ENCODE data around the gene RSRC1.
"Not testable (repeated sequence)": the region's sequence is repeated elsewhere in the genome, so short reads cannot be mapped to it uniquely, and the experiment has no call there.

RSRC1 gene

DNA sequence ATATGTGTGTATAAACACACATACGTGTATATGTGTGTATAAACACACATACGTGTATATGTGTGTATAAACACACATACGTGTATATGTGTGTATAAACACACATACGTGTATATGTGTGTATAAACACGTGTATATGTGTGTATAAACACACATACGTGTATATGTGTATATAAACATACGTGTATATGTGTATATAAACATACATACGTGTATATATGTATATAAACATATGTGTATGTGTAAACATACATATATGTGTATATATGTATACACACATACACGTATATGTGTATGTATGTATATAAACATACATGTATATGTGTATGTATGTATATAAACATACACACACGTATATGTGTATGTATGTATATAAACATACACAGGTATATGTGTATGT lies 119.1 kb downstream of the RSRC1 start:
- DNase-seq (ENCODE audit: low spot score), result not testable (repeated sequence)

DNA sequence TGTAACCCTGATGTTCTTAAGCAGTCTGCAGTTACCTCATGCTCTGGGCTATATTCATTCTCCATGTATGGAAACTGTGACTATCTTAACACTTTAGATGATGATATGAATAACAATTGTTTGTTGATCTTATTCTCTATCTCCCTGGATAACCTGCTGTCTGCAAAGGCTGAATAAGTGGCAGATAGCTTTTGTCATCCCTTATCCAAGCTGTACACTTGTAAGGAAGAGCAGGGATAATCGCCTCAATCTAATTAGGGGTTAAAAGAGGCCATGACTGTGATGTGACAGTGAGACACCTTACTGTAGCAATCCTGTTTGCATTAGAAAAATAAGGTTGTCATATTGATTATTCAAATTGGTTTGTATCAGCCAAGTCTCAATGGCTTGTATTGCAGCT lies 123.9 kb downstream of the RSRC1 start:
- DNase-seq (ENCODE audit: low spot score), result no peak

DNA sequence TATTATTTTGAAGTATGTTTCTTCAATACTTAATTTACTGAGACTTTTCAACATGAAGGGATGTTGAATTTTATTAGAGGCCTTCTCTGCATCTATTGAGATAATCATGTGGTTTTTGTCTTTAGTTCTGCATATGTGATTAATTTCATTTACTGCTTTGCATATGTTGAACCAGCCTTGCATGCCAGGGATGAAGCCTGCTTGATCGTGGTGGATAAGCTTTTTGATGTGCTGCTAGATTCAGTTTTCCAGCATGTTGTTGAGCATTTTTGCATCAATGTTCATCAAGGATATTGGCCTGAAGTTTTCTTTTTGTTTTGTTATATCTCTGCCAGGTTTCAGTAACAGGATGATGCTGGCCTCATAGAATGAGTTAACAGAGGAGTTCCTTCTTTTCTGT lies 134.4 kb downstream of the RSRC1 start:
- DNase-seq (ENCODE audit: low spot score), result no peak

DNA sequence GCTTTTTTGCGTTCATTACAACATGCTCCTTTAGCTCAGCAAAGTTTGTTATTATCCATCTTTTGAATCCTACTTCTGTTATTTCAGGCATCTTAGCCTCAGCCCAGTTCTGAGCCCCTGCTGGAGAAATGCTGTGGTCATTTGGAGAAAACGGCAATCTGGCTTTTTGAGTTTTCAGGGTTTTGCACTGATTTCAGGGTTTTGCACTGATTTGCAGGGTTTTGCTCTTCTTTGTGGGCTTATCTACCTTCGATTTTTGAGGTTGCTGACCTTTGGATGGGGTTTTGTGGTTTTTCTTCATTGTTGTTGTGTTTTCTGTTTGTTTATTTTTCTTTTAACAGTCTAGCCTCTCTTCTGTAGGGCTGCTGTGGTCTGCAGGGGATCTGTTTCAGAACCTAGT lies 137.4 kb downstream of the RSRC1 start:
- no peak for DNase-seq (ENCODE audit: low spot score)

DNA sequence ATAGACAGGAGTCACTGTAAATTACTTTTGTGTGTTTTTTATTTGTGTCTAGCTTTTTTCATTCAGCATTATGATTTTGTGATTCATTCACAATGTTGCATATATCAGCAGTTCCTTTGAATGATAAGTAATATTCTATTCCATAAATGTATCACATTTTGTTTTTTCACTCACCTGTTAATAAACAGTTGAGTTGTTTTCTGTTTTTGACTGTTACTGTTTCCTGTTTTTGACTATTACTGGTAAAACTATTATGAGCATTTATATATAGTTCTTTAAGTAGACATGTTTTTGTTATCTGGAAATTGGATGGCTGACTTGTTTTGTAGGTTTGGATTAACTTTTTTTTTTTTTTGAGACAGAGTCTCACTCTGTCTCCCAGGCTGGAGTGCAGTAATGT lies 138.4 kb downstream of the RSRC1 start:
- no peak for DNase-seq (ENCODE audit: low spot score)

DNA sequence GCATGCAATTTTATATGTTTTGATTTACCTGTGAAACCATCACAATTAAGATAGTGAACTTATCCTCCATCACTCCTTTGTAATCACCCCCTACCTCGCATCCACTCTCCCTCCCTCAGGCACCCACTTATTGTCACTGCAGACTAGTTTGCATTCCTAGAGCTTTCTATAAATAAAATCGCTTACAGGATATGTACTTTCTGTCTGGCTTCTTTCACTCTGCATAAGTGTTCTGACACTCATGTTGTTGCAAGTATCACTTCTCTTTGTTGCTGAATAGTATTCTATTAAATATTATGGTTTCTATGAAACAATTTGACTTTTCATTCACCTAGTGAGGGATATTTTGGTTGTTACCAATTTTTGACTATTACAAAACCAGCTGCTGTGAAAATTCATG lies 139.3 kb downstream of the RSRC1 start:
- no peak for DNase-seq (ENCODE audit: low spot score)

DNA sequence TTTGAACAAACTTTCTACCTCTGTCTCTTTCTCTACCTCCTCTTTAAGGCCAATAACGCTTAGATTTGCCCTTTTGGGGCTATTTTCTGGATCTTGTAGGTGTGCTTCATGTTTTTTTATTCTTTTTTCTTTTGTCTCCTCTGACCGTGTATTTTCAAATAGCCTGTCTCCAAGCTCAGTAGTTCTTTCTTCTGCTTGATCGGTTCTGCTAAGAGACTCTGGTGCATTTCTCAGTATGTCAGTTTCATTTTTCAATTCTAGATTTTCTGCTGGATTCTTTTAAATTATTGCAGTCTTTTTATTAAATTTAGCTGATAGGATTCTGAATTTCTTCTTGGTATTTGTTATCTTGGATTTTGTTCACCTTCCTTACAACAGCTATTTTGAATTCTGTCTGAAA lies 148.7 kb downstream of the RSRC1 start:
- no peak for DNase-seq (ENCODE audit: low spot score)

DNA sequence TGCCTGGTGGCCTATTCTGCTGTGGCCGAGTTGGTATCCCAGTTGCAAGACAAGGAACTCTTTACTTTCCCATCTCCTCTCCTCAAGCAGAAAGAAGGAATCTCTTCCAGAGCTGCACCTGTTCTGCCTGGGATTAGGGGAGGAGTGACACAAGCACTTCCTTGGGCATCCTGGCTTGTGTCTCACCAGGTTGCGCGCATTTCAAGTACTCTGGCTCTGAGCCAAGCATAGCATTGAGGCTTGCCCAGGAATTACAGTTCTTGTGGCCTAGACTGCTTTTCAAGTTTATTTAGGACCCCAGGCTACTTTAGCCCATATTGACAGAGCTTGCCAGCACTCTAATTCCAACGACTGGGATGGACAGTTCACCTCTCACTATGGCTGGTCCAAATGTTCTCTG lies 150.5 kb downstream of the RSRC1 start:
- no peak for DNase-seq (ENCODE audit: low spot score)

DNA sequence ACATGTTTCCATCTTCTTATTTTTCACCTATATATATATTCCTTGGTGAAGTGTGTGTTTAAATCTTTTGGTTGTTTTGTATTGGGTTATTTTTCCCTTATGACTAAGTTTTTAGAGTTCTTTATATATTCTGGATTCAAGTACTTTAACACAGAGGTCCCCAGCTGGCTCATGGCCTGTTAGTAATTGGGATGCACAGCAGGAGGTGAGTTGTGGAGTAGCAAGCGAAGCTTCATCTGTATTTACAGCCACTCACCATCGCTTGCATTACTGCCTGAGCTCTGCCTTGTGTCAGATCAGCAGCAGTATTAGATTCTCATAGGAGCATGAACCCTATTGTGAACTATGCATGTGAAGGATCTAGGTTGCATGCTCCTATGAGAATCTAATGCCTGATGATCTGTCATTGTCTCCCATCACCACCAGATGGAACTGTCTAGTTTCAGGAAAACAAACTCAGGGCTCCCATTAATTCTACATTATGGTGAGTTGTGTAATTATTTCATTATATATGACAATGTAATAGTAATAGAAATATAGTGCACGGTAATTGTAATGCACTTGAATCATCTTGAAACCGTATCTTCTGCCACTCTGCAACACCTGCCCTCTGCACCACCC lies 151.6 kb downstream of the RSRC1 start:
- DNase-seq (ENCODE audit: low spot score), result no peak

DNA sequence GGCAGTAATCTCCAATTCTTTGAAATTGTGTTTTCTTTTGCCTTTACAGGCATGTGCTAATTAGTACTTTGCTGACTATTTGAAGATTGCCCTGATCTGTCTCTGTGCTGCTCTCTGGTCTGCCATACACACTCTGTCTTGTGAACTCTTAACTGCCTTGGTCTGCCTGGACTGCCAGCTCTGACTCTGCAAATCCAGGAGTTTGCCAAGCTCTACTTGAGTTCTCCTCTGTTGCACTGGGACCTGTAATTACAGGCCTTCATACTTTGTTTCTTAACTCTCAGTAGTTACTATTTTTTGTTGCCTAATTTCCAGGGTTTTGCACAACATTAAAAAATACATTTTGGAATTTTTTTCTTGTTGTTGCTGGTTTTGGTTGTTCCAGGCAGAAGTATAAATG lies 155.0 kb downstream of the RSRC1 start:
- DNase-seq (ENCODE audit: low spot score), result no peak

DNA sequence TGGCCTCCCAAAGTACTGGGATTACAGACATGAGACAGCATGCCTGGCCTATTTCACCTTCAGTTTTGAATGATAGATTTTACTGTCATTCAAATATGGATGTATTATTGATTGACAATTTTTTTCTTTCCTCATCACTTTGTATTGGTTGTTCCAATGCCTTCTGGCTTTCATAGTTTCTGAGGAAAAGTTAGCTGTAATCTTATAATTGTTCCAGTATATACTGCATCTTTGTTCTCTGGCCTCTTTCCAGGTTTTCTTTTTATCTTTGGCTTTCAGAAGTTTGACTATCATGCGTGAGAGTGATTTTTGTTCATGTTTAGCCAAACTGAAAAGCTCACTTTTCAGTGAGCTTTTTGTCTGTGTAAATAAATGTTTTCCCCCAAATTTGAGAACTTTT lies 157.1 kb downstream of the RSRC1 start:
- DNase-seq (ENCODE audit: low spot score), result no peak

DNA sequence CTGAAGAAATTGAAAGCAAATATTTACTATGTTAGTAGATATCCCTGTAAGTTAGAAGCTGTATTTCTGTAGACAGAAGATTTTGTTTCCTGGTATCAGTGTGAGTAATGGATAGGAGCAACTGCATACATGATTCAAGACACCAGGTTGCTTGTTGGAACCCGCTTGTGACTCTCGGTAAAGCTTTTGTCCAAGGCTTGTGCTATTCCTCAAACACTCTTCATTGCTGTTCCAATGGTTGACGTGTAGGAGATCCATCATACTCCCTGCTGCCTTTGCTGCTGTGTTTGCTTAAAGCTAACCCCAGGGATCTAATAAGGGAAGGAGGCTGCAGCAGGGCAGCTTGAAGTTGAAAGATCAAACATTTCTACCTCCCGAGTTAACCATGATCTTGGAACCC lies 160.1 kb downstream of the RSRC1 start:
- DNase-seq (ENCODE audit: low spot score), result no peak

DNA sequence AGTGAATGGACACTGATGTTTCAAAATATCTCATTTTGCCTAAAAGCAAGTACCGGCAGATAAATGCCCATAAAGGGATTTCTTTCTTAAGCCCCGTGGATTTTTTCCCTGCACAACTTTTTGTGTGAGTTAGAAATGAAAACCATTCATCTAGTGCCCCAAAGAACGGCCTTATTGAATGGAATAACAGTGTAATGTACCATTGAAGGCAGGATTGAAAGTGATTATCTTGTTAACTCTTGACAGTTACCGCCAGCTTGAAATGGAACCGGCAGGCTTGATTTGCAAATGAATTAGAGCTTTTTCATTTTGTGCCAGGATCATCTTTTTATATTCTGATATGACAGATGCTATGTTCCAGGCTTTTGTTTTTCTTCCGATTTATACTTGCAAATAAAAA lies 162.2 kb downstream of the RSRC1 start:
- no peak for DNase-seq (ENCODE audit: low spot score)

DNA sequence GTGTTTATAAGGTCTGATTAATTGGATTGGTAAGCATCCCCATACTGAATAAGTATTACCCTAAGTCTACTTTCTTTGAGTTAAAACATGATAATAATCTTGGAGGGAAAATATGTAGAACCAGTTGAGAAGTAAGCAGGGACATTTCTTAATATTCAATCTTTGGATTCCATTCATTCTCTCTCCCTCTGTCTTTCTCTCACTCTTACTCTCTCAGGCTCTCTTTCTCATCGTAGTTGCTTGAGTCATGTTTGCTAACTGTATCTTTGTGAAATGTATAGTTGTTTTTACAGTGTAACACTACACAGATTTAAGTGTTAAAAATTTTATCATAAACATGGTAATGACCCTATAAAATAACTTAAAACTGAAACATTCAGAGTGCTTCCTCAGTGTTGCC lies 163.8 kb downstream of the RSRC1 start:
- DNase-seq (ENCODE audit: low spot score), result no peak

DNA sequence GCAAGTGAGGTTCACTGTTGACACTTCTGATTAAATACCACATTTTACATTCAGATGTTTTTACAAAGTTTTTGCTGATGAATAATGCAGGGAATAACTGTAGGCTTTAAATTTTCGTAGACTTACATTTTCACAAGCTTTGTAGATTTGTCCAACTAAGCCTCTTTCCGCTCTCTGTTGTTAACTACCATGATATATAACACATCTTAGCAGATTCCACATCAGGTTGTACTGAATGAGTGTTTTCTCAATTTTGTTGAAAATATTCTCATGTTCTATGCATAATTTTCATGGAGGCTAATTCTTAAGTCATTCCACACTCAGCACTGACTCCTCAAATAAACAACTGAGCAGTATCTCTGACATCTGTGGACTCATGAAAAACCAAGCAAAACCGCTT lies 168.3 kb downstream of the RSRC1 start:
- no peak for DNase-seq (ENCODE audit: low spot score)

DNA sequence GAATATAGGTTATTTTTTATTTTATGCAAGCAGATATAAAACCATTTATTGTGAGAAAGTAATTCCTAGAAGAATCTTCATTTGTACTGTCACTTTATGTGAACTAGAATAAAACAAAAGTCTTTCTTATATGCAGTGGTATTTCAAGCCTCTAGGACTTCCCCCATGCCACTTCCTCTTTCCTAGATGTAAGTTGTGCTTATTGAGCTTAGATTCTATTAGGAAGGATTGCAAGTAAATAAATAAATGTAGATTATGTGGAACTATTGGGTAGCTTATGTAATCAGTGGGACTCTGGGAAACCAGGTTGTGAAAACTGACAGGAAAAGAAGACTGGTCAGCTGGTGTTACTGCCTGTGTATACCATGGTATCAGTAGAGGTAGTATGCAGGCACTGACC lies 169.7 kb downstream of the RSRC1 start:
- DNase-seq (ENCODE audit: low spot score), result no peak

DNA sequence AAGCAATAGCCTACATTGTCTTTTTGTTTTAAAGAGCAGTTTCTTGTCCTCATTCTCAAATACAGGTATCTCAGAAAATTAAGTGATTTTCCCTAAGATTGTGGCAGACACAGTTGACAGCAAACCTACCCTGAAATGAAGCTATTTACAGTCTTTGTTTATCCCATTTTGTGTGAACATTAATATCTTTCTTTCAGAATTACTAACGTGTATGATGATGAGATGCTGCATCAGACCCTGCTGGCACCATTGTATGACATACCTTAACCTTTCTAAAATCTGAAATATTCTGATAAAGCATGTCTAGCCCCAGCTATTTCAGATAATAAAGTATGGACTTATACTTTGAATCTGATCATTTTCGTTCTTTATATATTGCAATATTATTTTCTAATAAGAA lies 185.9 kb downstream of the RSRC1 start:
- no peak for DNase-seq (ENCODE audit: low spot score)

DNA sequence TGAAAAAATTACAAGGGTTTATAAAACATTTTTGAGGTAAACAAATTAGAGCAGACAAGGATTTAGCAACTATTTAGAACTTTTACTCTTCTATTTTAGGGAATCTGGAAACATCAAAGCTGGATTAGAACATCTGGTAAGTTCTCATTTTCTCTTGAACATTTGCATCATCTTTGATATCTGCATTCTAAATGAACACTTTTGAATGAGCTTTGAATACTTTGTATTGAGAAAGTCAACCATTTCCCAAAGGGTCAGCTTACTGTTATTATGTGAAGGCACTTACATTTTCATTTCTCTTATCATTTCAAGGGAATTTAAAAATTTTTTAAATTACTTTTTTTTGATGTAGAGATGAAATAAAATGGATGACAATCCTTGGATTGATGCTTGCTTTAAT lies 188.1 kb downstream of the RSRC1 start:
- DNase-seq (ENCODE audit: low spot score), result no peak

DNA sequence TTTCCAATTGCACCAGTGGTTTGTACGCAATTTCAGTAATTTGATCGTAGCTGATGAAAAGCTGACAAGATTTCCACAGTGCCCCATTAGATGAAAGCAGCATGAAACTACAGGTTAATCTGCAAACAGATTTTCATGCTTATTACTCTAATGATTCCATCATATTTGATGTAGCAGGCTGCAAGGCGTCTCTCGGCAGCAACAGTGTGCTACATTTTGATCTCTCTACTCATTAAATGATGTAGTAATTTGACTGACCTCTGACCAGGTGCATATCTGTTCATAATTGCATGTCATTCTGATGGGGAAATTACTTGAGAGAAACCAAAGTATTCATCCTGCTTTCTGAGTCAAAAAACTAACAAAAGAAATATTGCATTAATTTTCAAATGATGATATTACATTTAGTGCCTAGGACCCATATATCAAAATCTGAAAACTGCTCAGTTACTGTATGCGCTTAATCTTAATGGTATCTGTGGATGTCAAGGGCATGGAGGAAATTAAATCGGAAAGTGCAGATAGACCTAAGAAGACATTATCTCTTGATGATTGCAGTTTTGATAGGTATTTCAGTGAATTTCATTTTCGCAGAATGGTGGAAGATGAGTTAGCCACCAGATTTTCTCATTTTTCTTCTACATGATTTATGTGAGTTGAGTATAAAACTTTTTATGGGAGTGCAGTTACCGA lies 198.5 kb downstream of the RSRC1 start:
- DNase-seq (ENCODE audit: low spot score), result no peak

DNA sequence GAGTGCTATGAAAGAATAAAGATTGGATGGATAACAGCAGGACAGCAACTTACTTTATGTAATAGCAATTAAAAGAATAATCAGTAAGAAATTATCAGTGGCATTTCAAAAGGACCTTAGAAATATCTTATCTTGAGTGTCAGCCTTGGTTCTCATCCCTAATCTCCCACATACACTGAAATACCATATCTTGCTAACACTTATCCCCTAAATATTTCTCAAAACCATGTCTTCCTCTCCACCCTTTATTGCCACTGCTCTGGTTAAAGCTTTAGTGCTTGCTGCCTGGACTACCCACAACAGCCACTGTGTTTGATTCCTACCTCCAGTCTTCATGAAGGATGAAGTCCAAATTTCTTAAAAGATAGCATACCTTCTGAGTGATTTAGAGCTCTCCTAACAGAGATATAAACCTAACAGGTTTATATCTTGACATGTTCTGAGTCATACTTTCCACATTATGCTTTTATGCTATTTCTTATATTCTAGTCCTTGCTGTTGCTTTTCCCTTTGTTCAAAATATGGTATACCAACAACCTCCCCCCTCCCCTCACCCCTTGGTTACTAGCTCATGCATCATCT lies 202.8 kb downstream of the RSRC1 start:
- no peak for DNase-seq (ENCODE audit: low spot score)

DNA sequence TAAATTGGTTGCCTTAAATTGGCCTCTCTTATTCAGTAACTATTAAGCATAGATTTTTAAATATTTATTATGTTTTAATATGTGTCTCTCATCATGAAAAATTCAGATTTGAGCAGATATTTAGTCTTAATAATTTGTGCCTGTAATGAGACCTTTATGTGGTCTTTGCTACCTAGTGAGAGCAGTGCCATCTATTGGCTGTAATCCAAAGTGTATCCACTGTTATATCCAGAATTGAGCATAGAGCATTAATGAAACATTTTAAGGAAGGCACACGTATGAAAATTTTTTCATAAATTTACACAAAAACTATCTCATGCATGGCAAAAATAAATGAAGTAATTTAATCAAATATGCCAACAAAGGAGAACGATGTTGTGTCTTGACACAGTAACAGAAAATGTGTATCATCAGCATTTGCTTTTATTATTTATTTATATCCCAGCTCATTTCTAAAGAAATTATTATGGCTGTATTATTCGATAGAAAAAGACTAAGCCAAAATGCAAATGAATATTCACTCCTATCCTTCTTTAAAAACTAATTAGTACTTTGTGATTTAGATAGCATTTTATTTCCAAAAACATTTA lies 203.5 kb downstream of the RSRC1 start:
- DNase-seq (ENCODE audit: low spot score), result peak; percentile 28

DNA sequence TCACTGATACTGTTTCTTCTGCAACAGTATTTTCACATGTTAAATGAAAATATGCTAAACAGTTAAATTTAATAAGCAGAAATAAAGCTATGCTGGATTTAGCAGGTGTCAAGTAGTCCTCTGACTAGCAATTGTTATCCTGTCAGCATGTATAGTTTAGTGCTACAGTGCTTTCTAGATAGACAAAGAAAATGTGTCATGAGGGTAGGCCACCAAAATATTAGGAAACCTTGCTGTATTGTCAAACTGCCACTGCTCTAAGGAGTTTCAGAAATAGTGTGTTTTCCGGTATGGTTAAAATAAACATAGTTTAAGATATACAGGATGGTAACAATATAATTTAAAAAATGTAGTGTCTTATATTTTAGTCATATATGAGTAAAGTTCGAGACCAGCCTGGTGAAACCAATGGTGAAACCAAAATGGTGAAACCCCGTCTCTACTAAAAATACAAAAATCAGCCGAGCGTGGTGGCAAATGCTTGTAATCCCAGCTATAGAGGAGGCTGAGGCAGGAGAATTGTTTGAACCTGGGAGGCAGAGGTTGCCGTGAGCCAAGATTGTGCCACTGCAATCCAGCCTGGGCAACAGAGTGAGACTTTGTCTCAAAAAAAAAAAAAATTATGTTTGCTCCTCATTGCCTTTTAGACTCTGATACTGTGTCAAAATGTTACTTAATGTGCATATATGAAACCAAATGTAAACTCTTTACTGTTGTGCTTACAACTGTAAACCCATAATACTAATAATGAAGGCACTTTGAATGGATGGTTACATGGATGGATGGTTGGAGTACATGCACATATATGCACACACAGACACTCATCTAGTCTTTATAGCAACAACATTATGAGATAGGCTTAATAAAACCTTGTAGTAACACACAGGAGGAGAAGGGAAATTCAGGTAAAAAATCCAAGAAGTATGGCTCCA lies 204.8 kb downstream of the RSRC1 start:
- DNase-seq (ENCODE audit: low spot score), result no peak
